Measurements from ENCODE around the gene SULT4A1.

DNA sequence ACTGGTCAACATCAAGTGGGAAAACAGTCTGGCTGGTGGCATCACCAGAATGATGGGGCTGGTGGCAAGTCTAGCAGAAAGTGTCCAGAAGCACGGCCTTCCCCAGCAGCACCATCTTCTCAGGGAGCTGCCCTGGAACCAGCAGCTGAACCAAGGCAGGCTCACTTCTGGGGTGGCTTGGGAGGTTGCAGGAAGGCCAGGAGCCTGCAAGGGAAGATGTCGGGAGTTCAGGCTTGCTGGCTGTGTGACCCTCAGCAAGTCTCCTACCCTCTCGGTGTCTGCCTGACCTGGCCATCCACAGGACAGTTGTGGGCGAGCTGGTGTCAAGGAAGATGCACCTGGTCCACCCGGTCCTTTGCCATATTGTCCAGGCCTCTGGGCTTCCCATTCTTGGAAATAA lies 31.8 kb upstream of the SULT4A1 start:
- TF ChIP-seq, protein P1, sequence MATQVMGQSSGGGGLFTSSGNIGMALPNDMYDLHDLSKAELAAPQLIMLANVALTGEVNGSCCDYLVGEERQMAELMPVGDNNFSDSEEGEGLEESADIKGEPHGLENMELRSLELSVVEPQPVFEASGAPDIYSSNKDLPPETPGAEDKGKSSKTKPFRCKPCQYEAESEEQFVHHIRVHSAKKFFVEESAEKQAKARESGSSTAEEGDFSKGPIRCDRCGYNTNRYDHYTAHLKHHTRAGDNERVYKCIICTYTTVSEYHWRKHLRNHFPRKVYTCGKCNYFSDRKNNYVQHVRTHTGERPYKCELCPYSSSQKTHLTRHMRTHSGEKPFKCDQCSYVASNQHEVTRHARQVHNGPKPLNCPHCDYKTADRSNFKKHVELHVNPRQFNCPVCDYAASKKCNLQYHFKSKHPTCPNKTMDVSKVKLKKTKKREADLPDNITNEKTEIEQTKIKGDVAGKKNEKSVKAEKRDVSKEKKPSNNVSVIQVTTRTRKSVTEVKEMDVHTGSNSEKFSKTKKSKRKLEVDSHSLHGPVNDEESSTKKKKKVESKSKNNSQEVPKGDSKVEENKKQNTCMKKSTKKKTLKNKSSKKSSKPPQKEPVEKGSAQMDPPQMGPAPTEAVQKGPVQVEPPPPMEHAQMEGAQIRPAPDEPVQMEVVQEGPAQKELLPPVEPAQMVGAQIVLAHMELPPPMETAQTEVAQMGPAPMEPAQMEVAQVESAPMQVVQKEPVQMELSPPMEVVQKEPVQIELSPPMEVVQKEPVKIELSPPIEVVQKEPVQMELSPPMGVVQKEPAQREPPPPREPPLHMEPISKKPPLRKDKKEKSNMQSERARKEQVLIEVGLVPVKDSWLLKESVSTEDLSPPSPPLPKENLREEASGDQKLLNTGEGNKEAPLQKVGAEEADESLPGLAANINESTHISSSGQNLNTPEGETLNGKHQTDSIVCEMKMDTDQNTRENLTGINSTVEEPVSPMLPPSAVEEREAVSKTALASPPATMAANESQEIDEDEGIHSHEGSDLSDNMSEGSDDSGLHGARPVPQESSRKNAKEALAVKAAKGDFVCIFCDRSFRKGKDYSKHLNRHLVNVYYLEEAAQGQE (IDR thresholded peaks at IDR 0.05; ENCODE audit: insufficient read depth in 1 of 2, low read depth in 2 of 2, low read length in 2 of 2) = no peak
- TF ChIP-seq POLR2AphosphoS5 (IDR thresholded peaks at IDR 0.05; ENCODE audit: low read depth, low read length) = no peak

Data from PFSK-1 (cell line).